Left lung (tissue), 10 donors: ENCODE results near the gene ODF2L. TPM values are rescaled to one million over a fixed set of nuclear protein-coding genes. Genes with fewer than 3 reads are reported as not detected.

Source experiments
- ATAC-seq: fragments of 200-7000 bp; cut with Tn5 transposase; one replicate; pipeline ENCODE4 v1.9.1; 2020; ENCODE audit warnings: moderate library complexity
- DNase-seq, 4 donors: peaks; one replicate each; pipeline ENCODE4 v3.0.0-alpha.2; 2013 to 2020
- H3K27ac ChIP-seq, 2 donors: fragments of 200-600 bp; sonication (generic) in 1 of 2; one replicate each; pipeline versions ENCODE4 v1.5.0 to v1.8.0; 2020 to 2021
- H3K27me3 ChIP-seq, 2 donors: fragments of 200-600 bp; sonication (generic) in 1 of 2; one replicate each; pipeline versions ENCODE4 v1.5.0 to v1.8.0; 2020 to 2021
- H3K36me3 ChIP-seq, 2 donors: fragments of 200-600 bp; sonication (generic) in 1 of 2; one replicate each; pipeline versions ENCODE4 v1.5.0 to v1.8.0; 2020 to 2021
- H3K4me1 ChIP-seq, 2 donors: fragments of 200-600 bp; one replicate each; pipeline ENCODE4 v1.8.0; 2021
- H3K4me3 ChIP-seq, 2 donors: fragments of 200-600 bp; sonication (generic) in 1 of 2; one replicate each; pipeline versions ENCODE4 v1.5.0 to v1.8.0; 2020 to 2021; ENCODE audit warnings: mild to moderate bottlenecking in 1 of 2
- H3K9me3 ChIP-seq, 2 donors: fragments of 200-600 bp; sonication (generic) in 1 of 2; one replicate each; pipeline versions ENCODE4 v1.5.0 to v1.8.0; 2020 to 2021
- intact Hi-C, 2 donors: fragments of 100-400 bp; cut with DNase I; formaldehyde crosslinking; loops; one replicate each; pipeline versions ENCODE4 v1.11.2 to v1.14.2; 2022
- polyA plus RNA-seq, 6 donors: library from polyadenylated mRNA; unstranded; fragments of 120-200 nt; gene quantifications; one replicate each; pipeline ENCODE4 v1.2.1, GENCODE V29; 2013; ENCODE audit not compliant: insufficient read length in 6 of 6
- total RNA-seq, 2 donors: library from RNA; stranded (reverse); fragmentation: NEBNext Ultra II Directional; extraction: Animal tissue kit (Norgen Biotek cat#: 25700); gene quantifications; one replicate each; pipeline ENCODE4 v1.2.1, GENCODE V29; 2021
- TF ChIP-seq, protein P1 (sequence below), 2 donors: fragments of 200-600 bp; sonication (generic) in 1 of 2; IDR thresholded peaks; one replicate each; pipeline versions ENCODE4 v1.5.0 to v1.8.0; 2021; ENCODE audit warnings: antibody characterized with exemption in 2 of 2
- donor health status: DM: no; HTN: yes; CAD: no.
- donor health status: DM: no; HTN: no; CAD: no.

Gene ODF2L
- total and polyA plus RNA-seq, 8 donors, result 37.9 to 141 (median 109) TPM

DNA sequence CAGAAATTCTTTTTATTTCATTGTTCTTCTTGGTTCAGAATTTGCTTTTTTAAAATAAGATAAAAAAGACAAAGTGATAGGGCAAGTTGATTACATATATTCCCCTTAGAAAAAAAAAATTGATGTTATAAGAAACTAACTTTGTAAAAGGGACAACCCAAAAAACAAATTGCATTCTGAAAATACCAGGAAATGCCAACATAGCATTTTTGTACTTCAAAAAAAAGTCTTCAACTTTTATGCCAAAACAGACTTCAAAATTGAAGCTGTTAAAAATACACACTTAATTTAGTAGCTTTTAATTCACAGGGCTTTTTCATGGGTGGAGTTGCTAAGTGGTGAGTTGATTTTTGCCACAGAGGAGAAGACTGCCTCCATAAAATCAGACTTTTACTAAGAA lies 70.9 kb downstream of the ODF2L start:
- ATAC-seq, result no peak

GRCh38 chr1:86324130-86324822 lies 71.8 kb downstream of the ODF2L start:
- ATAC-seq (peak; percentile 60), DNase-seq (no peak)
- Histone ChIP-seq H3K9me3 (no peaks in the 10 kb centered on the region), H3K27me3 (no peaks in the 10 kb centered on the region), H3K36me3 (no peaks in the 10 kb centered on the region), H3K4me1 (peaks cover 0 to 3% of the 10 kb centered on the region in 2 donors), H3K27ac (no peak overlapping the region), H3K4me3 (no peak overlapping the region)
- intact Hi-C loops, result no loop called here
- TF ChIP-seq, protein P1, sequence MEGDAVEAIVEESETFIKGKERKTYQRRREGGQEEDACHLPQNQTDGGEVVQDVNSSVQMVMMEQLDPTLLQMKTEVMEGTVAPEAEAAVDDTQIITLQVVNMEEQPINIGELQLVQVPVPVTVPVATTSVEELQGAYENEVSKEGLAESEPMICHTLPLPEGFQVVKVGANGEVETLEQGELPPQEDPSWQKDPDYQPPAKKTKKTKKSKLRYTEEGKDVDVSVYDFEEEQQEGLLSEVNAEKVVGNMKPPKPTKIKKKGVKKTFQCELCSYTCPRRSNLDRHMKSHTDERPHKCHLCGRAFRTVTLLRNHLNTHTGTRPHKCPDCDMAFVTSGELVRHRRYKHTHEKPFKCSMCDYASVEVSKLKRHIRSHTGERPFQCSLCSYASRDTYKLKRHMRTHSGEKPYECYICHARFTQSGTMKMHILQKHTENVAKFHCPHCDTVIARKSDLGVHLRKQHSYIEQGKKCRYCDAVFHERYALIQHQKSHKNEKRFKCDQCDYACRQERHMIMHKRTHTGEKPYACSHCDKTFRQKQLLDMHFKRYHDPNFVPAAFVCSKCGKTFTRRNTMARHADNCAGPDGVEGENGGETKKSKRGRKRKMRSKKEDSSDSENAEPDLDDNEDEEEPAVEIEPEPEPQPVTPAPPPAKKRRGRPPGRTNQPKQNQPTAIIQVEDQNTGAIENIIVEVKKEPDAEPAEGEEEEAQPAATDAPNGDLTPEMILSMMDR (IDR thresholded peaks at IDR 0.05), result no peak

More for the DNA sequence above, 70.9 kb downstream of the ODF2L start:
- TF ChIP-seq, protein P1 (IDR thresholded peaks at IDR 0.05), result no peak
- no peak overlapping the region for H3K4me3 ChIP-seq
- H3K27me3 ChIP-seq, result no peaks in the 10 kb centered on the region
- H3K9me3 ChIP-seq, result no peaks in the 10 kb centered on the region
- H3K27ac ChIP-seq, result no peak overlapping the region
- DNase-seq, result no peak
- peaks cover 0 to 3% of the 10 kb centered on the region in 2 donors for H3K4me1 ChIP-seq
- no peaks in the 10 kb centered on the region for H3K36me3 ChIP-seq
- intact Hi-C loops, result no loop called here

DNA sequence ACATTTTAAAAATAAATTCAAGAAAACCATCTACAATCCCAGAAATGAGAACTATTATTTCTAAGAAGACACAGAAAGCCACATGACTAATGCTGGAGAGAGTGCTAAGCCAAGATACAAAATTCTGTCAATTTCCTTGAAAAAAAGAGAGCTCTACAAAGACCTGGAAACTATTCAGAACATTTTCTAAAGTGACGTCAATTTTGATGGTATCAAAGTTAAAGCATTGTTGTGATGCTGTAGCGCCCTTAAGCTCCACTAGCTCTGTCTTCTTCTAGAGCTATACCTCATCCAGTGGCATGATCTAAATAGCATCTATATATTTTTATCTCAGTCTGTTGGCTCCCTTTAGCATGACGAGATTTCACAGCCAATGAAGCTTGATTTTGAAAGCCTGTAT lies 73.9 kb downstream of the ODF2L start:
- no peaks in the 10 kb centered on the region for H3K36me3 ChIP-seq
- H3K4me3 ChIP-seq, result no peak overlapping the region
- DNase-seq (no peak), ATAC-seq (no peak)
- H3K27me3 ChIP-seq, result no peaks in the 10 kb centered on the region
- no peak overlapping the region for H3K27ac ChIP-seq
- TF ChIP-seq, protein P1 (IDR thresholded peaks at IDR 0.05), result no peak
- H3K4me1 ChIP-seq, result peaks cover 0 to 3% of the 10 kb centered on the region in 2 donors
- no peaks in the 10 kb centered on the region for H3K9me3 ChIP-seq
- intact Hi-C loops, result no loop called here

DNA sequence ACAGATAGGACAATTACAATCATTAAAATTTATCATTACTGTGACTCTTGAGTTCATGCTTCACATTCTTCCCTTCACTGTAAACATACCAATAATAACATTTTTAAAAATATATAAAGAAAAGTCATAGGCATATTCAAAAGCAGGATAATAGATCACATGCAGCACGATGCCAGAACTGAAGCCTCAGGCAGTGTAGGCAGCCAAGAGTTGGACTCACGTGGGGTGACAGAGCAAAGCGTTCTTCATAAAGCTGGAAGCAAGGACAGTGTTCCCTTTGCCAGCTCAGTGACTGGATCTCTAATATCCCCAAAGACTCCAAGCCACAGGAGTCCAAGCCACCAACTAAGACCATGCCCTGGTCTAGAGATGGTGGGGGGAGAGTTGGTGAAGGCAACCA lies 77.7 kb downstream of the ODF2L start:
- ATAC-seq (no peak), DNase-seq (no peak)
- intact Hi-C loops, result no loop called here
- Histone ChIP-seq H3K4me3 (no peak overlapping the region), H3K27ac (no peak overlapping the region), H3K9me3 (no peaks in the 10 kb centered on the region), H3K36me3 (no peaks in the 10 kb centered on the region), H3K4me1 (no peaks in the 10 kb centered on the region), H3K27me3 (no peaks in the 10 kb centered on the region)
- TF ChIP-seq, protein P1 (IDR thresholded peaks at IDR 0.05), result no peak

- Histone ChIP-seq H3K9me3 (no peaks in the 10 kb centered on the region), H3K27ac (no peak overlapping the region), H3K36me3 (no peaks in the 10 kb centered on the region), H3K4me1 (no peaks in the 10 kb centered on the region), H3K4me3 (no peak overlapping the region), H3K27me3 (no peaks in the 10 kb centered on the region)
- ATAC-seq (no peak), DNase-seq (no peak)
- TF ChIP-seq, protein P1 (IDR thresholded peaks at IDR 0.05), result no peak
- intact Hi-C loops, result no loop called here
These were observed 78.2 kb downstream of the ODF2L start for GRCh38 chr1:86317926-86318325.
